IPS-20b (cell line): ENCODE data around the gene ALDOB.

Source experiments
- H3K27ac ChIP-seq: one replicate; pipeline ENCODE4 v1.5.1; 2013; ENCODE audit warnings: low read length
- H3K27me3 ChIP-seq: 2 replicates; pipeline ENCODE4 v1.6.1; 2013; ENCODE audit warnings: mild to moderate bottlenecking, low read length, inconsistent platforms; ENCODE audit not compliant: insufficient read depth
- H3K36me3 ChIP-seq: 2 replicates; pipeline ENCODE4 v1.6.1; 2013; ENCODE audit warnings: low read depth, mild to moderate bottlenecking, inconsistent platforms, low read length, moderate library complexity; ENCODE audit not compliant: insufficient read depth
- H3K4me1 ChIP-seq: 2 replicates; pipeline ENCODE4 v1.6.1; 2013; ENCODE audit warnings: mild to moderate bottlenecking, control low read depth, inconsistent platforms, low read length, moderate library complexity; ENCODE audit not compliant: insufficient read depth
- H3K4me3 ChIP-seq: 2 replicates; pipeline ENCODE4 v1.5.1; 2013; ENCODE audit warnings: mild to moderate bottlenecking, low read length, inconsistent platforms
- H3K9ac ChIP-seq: 2 replicates; pipeline ENCODE4 v1.6.1; 2013; ENCODE audit warnings: low read depth, mild to moderate bottlenecking, inconsistent platforms, low read length, moderate library complexity
- H3K9me3 ChIP-seq: 2 replicates; pipeline ENCODE4 v1.6.1; 2013; ENCODE audit warnings: mild to moderate bottlenecking, low read depth, low read length, inconsistent platforms; ENCODE audit not compliant: insufficient read depth

ALDOB gene

DNA sequence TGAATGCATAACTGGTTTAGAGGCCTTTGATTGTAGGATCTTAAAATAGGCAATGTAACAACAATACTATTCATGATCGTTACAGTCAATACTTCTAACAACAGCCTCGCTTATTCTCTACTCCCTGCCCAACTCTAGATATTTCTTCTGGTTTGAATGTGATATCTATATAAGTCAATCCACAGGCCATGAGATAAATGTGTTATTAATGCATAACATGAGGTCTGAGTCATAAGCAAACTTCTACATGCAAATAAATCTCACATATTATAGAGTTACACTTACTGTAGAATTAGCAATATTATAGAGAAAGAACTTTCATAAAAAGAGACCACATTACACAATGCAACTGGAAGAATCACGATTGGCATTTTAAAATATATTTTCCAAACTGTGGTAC, 2.9 kb upstream of the ALDOB start:
- no peak overlapping the region for H3K4me3 ChIP-seq
- no peak overlapping the region for H3K27ac ChIP-seq
- H3K4me1 ChIP-seq: no peaks in the 10 kb centered on the region
- H3K9ac ChIP-seq: no peak overlapping the region
- H3K36me3 ChIP-seq: no peaks in the 10 kb centered on the region
- H3K9me3 ChIP-seq: no peaks in the 10 kb centered on the region
- no peaks in the 10 kb centered on the region; the same call in 1 of the 2 replicates for H3K27me3 ChIP-seq

DNA sequence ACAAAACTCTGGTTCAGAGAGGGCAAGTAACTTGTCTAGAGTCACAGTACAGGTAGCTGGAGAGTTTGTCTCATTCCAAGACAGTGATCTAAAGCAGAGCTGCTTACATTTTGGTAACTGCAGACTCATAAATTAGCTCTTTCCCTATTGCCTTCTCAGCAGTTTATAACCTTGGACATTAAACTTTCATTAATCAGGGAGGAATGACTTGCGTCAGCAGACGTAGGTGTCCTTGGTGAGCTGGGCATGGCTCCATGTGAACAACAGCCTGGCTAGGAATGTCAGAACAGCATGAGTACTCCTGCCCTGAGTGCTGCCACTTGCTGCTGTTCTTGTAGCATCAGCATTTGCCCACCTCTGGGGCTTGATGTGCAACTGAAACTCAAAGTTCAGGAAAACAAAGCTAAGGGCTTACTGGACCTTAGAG, 2.2 kb upstream of the ALDOB start:
- Histone ChIP-seq H3K36me3 (no peaks in the 10 kb centered on the region), H3K27ac (no peak overlapping the region), H3K4me1 (no peaks in the 10 kb centered on the region), H3K4me3 (no peak overlapping the region), H3K9me3 (no peaks in the 10 kb centered on the region), H3K27me3 (no peaks in the 10 kb centered on the region; the same call in 1 of the 2 replicates), H3K9ac (no peak overlapping the region)

DNA sequence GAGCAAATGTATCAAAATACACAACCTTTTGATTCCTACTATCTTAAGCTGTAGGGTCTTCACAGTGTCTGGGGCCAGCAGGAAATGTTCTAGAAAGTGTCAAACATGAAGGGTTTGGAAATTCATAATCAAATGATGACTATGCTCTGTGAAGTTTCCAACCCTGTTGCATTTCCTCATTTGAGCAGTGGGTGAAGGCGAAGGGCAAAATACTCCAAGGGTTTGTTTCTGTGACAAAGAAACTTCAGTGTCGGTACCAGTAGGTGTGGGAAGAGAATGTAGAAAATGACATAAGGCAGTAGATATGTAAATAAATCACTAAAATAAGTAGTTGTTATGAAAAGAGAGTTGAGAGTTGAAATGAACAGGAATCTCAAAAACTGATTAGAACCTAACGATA, 576 bp downstream of the ALDOB start:
- H3K4me1 ChIP-seq: no peaks in the 10 kb centered on the region
- no peak overlapping the region for H3K9ac ChIP-seq
- H3K27ac ChIP-seq: no peak overlapping the region
- no peak overlapping the region for H3K4me3 ChIP-seq
- no peaks in the 10 kb centered on the region for H3K36me3 ChIP-seq
- no peaks in the 10 kb centered on the region for H3K27me3 ChIP-seq
- H3K9me3 ChIP-seq: no peaks in the 10 kb centered on the region

DNA sequence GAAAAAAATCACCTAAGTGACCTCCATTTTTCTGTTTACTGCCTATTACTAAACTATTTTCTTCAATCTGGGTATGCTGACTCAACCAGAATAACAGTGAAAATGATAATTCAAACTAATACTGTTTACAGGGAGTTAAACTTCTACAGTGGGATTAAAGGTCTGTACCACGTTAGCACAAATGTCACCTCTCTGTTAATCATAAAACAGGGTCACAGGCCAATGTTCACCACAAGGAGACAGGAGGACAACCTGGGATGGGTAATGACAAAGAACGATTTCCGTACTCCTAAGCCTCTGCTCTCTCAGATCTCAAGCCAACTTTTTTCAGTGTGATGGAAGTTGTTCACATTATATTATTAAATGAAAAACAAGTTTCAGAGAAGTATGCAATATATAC, 2.3 kb downstream of the ALDOB start:
- Histone ChIP-seq H3K9me3 (no peaks in the 10 kb centered on the region), H3K4me3 (no peak overlapping the region), H3K27ac (no peak overlapping the region), H3K27me3 (no peaks in the 10 kb centered on the region), H3K4me1 (no peaks in the 10 kb centered on the region), H3K9ac (no peak overlapping the region), H3K36me3 (no peaks in the 10 kb centered on the region)

DNA sequence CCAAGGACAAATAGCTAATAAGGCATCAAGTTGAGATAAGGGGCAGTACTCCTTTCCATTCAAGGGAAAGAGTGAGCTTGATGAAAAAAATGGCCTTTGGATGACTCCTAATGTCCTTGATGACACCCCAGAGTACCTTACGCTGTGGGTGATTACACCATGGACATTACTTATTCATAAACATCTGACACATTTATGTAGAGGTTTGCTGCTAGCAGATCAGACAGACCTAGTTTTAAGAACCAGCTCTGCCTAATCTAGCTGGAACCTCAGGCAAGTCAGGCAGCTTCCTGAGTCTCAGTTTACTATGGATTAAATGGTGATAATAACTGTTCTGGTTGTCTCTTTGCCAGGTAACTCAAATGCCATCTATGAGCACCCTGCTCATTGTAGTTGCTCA, 2.8 kb downstream of the ALDOB start:
- H3K4me1 ChIP-seq: no peaks in the 10 kb centered on the region
- H3K27ac ChIP-seq: no peak overlapping the region
- no peak overlapping the region for H3K4me3 ChIP-seq
- no peaks in the 10 kb centered on the region for H3K36me3 ChIP-seq
- no peaks in the 10 kb centered on the region for H3K9me3 ChIP-seq
- H3K27me3 ChIP-seq: no peaks in the 10 kb centered on the region
- H3K9ac ChIP-seq: no peak overlapping the region

DNA sequence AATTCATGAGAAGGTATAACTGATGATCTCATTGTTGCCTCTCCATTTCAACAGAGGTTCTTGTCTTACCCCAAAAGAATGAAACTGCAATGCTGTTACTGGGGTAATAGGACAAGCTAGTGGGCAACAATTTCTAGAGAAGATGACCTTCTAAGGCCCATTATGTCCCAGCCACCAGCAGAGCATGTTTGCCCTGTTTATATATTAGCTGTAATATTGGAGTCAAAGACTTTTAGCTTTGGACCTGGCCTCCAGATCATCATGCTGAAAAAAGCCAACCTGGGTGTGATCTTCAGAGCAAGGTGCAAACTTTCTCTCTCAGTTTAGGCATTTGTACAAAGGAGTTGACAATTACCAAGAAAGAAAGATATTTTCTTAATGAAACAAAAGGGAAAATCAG, 3.4 kb downstream of the ALDOB start:
- Histone ChIP-seq H3K9ac (no peak overlapping the region), H3K27me3 (no peaks in the 10 kb centered on the region), H3K4me1 (no peaks in the 10 kb centered on the region), H3K9me3 (no peaks in the 10 kb centered on the region), H3K4me3 (no peak overlapping the region), H3K27ac (no peak overlapping the region), H3K36me3 (no peaks in the 10 kb centered on the region)

DNA sequence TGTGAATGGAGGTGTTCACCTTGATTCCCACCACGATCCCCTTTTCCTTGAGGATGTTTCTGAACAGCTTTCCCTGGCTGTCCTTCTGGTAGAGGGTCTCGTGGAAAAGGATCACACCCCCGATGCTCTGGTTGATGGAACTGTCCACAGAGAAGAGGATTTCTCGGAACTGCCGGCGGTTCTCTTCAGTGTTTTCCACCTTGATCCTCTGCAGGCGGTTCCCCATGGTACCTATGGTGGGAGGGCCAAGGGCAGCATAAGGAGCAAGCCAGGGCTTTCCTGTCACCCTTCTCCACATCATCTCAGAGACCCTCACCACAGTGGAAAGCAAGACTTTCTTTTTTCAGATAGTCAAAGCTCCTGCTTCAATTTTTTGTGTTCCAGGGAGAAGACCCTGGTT, 5.8 kb downstream of the ALDOB start:
- Histone ChIP-seq H3K27ac (no peak overlapping the region), H3K27me3 (no peaks in the 10 kb centered on the region), H3K4me1 (no peaks in the 10 kb centered on the region), H3K36me3 (no peaks in the 10 kb centered on the region), H3K9ac (no peak overlapping the region), H3K4me3 (no peak overlapping the region), H3K9me3 (no peaks in the 10 kb centered on the region)

DNA sequence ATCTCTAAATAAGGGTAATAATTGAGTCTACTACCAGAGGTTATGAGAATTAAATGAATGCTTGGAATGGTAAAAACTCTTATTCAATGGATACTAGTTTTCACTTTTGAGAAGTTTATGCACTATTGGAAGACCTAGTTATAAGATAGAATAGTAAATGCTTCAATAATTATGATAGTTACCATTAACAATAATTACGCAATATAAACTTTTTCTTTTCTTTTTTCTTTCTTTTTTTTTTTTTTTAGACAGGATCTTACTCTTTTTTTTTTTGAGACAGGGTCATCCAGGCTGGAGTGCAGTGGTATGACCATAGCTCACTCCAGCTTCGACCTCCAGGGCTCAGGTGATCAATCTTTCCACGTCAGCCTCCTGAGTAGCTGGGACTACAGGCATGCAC, 6.7 kb downstream of the ALDOB start:
- Histone ChIP-seq H3K27ac (no peak overlapping the region), H3K9me3 (no peaks in the 10 kb centered on the region), H3K36me3 (no peaks in the 10 kb centered on the region), H3K4me3 (no peak overlapping the region), H3K27me3 (no peaks in the 10 kb centered on the region), H3K4me1 (no peaks in the 10 kb centered on the region), H3K9ac (no peak overlapping the region)

DNA sequence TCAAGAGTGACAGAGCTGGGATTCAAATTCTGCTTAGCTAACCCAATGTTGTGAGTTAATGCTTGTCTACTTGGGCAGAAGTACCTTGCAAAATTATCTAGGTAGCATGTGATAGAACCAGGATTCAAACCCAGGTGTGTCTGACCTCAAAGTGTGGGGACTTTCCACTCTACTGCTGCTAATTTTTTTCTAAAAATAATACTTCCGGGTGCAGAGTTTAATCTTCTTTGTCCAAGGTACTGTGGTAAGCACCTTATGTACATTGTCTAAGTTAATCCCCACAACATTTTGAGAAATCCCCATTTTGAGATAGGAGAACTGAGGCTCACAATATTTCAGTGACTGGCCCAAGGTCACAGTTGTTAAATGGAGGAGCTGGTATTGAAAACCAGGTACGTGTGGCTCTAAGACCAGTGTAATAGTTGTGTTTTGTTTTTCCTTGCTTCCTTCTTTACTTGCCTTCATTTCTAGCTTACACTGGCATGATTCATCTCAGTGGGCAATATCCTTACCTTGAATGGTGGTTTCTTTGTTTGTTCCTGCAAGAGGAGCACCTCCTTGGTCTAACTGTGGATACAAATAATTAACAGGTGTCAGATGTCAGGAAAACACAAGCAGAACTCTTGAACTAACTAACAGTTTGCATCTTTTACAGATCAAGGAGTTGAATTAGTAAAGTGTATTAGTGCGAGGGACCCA, 7.5 kb downstream of the ALDOB start:
- no peaks in the 10 kb centered on the region for H3K27me3 ChIP-seq
- H3K27ac ChIP-seq: no peak overlapping the region
- H3K4me1 ChIP-seq: no peaks in the 10 kb centered on the region
- no peak overlapping the region for H3K9ac ChIP-seq
- no peaks in the 10 kb centered on the region for H3K9me3 ChIP-seq
- H3K36me3 ChIP-seq: no peaks in the 10 kb centered on the region
- H3K4me3 ChIP-seq: no peak overlapping the region

DNA sequence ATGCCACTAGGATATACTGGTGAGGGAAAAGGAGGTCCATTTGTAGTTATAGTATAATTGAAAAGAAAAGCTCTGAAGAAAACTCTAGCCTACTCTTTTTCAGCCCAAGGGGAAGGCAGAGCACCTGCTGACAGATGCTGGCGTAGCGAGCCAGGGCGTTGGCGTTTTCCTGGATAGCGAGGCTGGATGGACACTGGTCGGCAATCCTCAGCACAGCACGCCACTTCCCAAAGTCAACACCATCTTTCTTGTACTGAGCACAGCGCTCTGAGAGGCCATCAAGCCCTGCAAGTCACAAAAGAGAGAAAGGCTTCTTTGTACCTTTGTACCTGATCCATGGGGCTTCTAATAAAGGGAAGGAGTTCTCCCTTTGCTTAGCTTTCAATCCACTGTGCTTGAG, 8.2 kb downstream of the ALDOB start:
- H3K4me3 ChIP-seq: no peak overlapping the region
- no peaks in the 10 kb centered on the region for H3K27me3 ChIP-seq
- H3K9ac ChIP-seq: no peak overlapping the region
- H3K27ac ChIP-seq: no peak overlapping the region
- H3K4me1 ChIP-seq: no peaks in the 10 kb centered on the region
- no peaks in the 10 kb centered on the region for H3K36me3 ChIP-seq
- no peaks in the 10 kb centered on the region for H3K9me3 ChIP-seq

DNA sequence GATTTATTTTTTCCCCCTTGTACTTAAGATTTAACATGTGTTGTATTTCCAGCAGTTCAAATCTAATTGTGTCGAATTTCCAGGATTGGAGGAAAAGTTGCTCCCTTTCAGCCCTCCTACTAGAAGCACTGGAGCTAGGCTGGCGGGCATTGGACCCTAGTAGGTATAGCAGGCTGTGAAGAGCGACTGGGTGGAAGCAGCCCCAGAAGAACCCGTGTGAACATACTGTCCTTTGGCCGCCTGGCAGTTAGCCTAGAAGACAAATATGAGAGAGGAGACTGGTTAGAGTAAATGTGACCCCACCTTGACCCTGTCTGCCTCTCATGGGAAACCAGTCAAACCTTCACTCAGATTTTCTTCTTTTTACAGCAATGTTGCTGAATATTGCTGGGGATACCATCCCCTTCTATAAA, 13.9 kb downstream of the ALDOB start:
- Histone ChIP-seq H3K36me3 (no peaks in the 10 kb centered on the region), H3K27me3 (no peaks in the 10 kb centered on the region), H3K9ac (no peak overlapping the region), H3K4me3 (no peak overlapping the region), H3K27ac (no peak overlapping the region), H3K9me3 (no peaks in the 10 kb centered on the region), H3K4me1 (no peaks in the 10 kb centered on the region)

DNA sequence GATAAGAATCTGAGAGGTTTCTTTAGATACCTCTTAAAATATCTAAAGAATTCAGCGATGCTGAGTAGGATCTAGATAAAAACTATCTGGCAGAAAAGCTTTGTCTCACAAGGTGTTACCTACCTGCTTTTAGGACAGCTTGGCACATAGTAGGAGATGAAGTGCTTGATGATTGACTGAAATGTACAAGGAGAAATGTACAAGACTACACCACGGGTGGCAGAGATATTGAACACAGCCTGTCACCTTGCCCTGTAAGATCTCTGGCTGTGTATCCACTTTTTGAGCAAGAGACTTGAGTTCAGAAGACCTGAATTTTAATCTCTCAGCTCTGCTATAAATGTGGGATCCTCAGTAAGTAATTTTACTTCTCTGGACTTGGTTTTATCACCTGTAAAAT, 15.7 kb downstream of the ALDOB start:
- Histone ChIP-seq H3K4me3 (no peak overlapping the region), H3K27ac (no peak overlapping the region), H3K9me3 (no peaks in the 10 kb centered on the region), H3K4me1 (no peaks in the 10 kb centered on the region), H3K36me3 (no peaks in the 10 kb centered on the region), H3K9ac (no peak overlapping the region), H3K27me3 (no peaks in the 10 kb centered on the region)
